K562 (cell line): Measurements from ENCODE around the gene MAD1L1. TPM values are rescaled to one million over a fixed set of nuclear protein-coding genes. Genes with fewer than 3 reads are reported as not detected.

ENCODE experiments used
- FOXP1 ChIP-seq: sonication (generic); formaldehyde crosslinking; IDR thresholded peaks from 2 replicates; pipeline ENCODE4 v1.8.0; 2022; ENCODE audit warnings: mild to moderate bottlenecking, missing genetic modification reagents
- NFYB ChIP-seq: IDR thresholded peaks from 2 replicates; pipeline ENCODE4 v1.6.1; 2011; ENCODE audit warnings: mild to moderate bottlenecking, moderate library complexity; ENCODE audit not compliant: insufficient read length; ENCODE audit errors: extremely low read depth
- PCBP2 ChIP-seq: fragments of 200-400 bp; formaldehyde crosslinking; IDR thresholded peaks from 2 replicates; pipeline ENCODE4 v1.6.1; 2018; ENCODE audit warnings: low read length, low read depth, mild to moderate bottlenecking, moderate library complexity; ENCODE audit not compliant: poor library complexity, severe bottlenecking
- ZNF551 ChIP-seq: fragments of 250-450 bp; sonication (Bioruptor Pico); IDR thresholded peaks from 2 replicates; pipeline ENCODE4 v1.5.0; 2021; ENCODE audit warnings: mild to moderate bottlenecking, moderate library complexity
- ZNF57 ChIP-seq: fragments of 450-650 bp; formaldehyde crosslinking; IDR thresholded peaks from 2 replicates; pipeline ENCODE4 v1.4.0; 2020; ENCODE audit warnings: mild to moderate bottlenecking, moderate library complexity
- ZNF584 ChIP-seq: fragments of 200-800 bp; sonication (Bioruptor generic); IDR thresholded peaks from 2 replicates; pipeline ENCODE4 v1.6.1; 2016; ENCODE audit warnings: low read depth, mild to moderate bottlenecking, missing genetic modification characterization, missing compliant biosample characterization
- ZNF589 ChIP-seq: fragments of 200-800 bp; sonication (Bioruptor generic); IDR thresholded peaks from 2 replicates; pipeline ENCODE4 v1.6.1; 2016; ENCODE audit warnings: low read depth, missing genetic modification characterization, missing compliant biosample characterization
- polyA plus RNA-seq, 8 experiments: library from polyadenylated mRNA; depleted of rRNA in 4 of 8; stranded (reverse) in 5 of 8; unstranded in 3 of 8; fragments of >200 nt; fragmentation: Nextera tagmentation in 2 of 8; fragmentation: Illumina TruSeq in 1 of 8; extraction: Ambion mirVana in 2 of 8; extraction: Trizol in 1 of 8; gene quantifications; 2 replicates each; pipeline versions ENCODE4 v1.2.1 to v1.2.3, GENCODE V29; 2011 to 2014; ENCODE audit warnings: inconsistent platforms in 1 of 8, missing spikeins in 1 of 8
- total RNA-seq, 7 experiments: library from RNA; depleted of rRNA in 6 of 7; stranded (reverse); fragments of >200 nt in 6 of 7; fragmentation: Illumina TruSeq in 2 of 7; extraction: Trizol in 2 of 7; gene quantifications; 2 replicates each; pipeline versions ENCODE4 v1.2.1 to v1.2.3, GENCODE V29; 2011 to 2021; ENCODE audit warnings: low replicate concordance in 1 of 7
- TF ChIP-seq, protein P1 (sequence below), 2 experiments: fragments of 450-650 bp; formaldehyde crosslinking in 1 of 2; IDR thresholded peaks; 2 replicates each; pipeline versions ENCODE4 v1.4.0 to v1.6.1; 2014 to 2020; ENCODE audit warnings: mild to moderate bottlenecking in 2 of 2, borderline replicate concordance in 1 of 2, low read depth in 1 of 2
- TF ChIP-seq, protein P2 (sequence below), 2 experiments: fragments of 150-350 bp in 1 of 2; IDR thresholded peaks; 2 replicates each; pipeline ENCODE4 v1.6.1; 2012 to 2016; ENCODE audit warnings: low read depth in 2 of 2, low read length in 2 of 2, mild to moderate bottlenecking in 1 of 2, moderate library complexity in 1 of 2
- TF ChIP-seq, protein P3 (sequence below): fragments of 450-650 bp; IDR thresholded peaks from 2 replicates; pipeline ENCODE4 v1.6.1; 2017; ENCODE audit warnings: mild to moderate bottlenecking, moderate library complexity
- TF ChIP-seq, protein P4 (sequence below): fragments of 200-800 bp; sonication (Bioruptor generic); IDR thresholded peaks from 2 replicates; pipeline ENCODE4 v1.6.1; 2017; ENCODE audit warnings: missing genetic modification characterization, missing compliant biosample characterization

MAD1L1 gene
- total and polyA plus RNA-seq, 9 of the 15 experiments (the other 6 are each of a cell fraction or from before 2014, with no cell fraction given) = 1.7 to 89.7 (median 18.0) TPM

DNA sequence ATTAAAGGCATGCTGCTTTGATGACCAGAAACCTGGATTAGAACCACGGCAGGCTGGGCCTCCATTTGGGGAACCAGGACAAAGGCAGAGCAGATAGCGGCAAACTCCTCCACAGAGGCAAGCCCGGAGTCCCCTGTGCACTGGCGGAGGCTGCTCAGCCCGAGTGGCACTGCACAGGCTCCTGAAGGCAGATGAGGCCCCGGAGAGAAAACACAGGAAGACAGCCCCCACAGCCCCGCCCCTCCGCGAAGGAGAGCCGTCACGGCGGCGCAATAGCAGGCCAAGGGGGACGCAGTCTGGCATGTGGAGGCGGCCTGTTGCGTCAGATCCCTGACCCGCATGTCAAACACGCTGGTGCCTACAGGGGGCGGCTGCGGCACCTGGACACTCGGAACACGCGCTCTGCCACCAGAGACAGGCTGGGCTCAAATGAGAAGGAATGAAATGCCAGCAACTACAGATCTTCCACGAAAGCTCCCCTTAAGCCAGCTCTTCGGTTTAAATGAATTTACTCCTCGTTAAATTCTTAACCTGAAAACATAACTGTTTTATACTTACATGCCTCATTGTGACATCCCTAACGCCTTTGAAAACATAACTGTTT lies 128.5 kb downstream of the MAD1L1 start (continued):
- TF ChIP-seq, protein P1, sequence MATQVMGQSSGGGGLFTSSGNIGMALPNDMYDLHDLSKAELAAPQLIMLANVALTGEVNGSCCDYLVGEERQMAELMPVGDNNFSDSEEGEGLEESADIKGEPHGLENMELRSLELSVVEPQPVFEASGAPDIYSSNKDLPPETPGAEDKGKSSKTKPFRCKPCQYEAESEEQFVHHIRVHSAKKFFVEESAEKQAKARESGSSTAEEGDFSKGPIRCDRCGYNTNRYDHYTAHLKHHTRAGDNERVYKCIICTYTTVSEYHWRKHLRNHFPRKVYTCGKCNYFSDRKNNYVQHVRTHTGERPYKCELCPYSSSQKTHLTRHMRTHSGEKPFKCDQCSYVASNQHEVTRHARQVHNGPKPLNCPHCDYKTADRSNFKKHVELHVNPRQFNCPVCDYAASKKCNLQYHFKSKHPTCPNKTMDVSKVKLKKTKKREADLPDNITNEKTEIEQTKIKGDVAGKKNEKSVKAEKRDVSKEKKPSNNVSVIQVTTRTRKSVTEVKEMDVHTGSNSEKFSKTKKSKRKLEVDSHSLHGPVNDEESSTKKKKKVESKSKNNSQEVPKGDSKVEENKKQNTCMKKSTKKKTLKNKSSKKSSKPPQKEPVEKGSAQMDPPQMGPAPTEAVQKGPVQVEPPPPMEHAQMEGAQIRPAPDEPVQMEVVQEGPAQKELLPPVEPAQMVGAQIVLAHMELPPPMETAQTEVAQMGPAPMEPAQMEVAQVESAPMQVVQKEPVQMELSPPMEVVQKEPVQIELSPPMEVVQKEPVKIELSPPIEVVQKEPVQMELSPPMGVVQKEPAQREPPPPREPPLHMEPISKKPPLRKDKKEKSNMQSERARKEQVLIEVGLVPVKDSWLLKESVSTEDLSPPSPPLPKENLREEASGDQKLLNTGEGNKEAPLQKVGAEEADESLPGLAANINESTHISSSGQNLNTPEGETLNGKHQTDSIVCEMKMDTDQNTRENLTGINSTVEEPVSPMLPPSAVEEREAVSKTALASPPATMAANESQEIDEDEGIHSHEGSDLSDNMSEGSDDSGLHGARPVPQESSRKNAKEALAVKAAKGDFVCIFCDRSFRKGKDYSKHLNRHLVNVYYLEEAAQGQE (IDR thresholded peaks at IDR 0.05; ENCODE audit: borderline replicate concordance) = peak; percentile 69
- TF ChIP-seq, protein P1 (CRISPR knock-in tag; IDR thresholded peaks at IDR 0.05; ENCODE audit: low read depth) = peak; percentile 68; the same call in 1 of the 2 replicates
- TF ChIP-seq, protein P2, sequence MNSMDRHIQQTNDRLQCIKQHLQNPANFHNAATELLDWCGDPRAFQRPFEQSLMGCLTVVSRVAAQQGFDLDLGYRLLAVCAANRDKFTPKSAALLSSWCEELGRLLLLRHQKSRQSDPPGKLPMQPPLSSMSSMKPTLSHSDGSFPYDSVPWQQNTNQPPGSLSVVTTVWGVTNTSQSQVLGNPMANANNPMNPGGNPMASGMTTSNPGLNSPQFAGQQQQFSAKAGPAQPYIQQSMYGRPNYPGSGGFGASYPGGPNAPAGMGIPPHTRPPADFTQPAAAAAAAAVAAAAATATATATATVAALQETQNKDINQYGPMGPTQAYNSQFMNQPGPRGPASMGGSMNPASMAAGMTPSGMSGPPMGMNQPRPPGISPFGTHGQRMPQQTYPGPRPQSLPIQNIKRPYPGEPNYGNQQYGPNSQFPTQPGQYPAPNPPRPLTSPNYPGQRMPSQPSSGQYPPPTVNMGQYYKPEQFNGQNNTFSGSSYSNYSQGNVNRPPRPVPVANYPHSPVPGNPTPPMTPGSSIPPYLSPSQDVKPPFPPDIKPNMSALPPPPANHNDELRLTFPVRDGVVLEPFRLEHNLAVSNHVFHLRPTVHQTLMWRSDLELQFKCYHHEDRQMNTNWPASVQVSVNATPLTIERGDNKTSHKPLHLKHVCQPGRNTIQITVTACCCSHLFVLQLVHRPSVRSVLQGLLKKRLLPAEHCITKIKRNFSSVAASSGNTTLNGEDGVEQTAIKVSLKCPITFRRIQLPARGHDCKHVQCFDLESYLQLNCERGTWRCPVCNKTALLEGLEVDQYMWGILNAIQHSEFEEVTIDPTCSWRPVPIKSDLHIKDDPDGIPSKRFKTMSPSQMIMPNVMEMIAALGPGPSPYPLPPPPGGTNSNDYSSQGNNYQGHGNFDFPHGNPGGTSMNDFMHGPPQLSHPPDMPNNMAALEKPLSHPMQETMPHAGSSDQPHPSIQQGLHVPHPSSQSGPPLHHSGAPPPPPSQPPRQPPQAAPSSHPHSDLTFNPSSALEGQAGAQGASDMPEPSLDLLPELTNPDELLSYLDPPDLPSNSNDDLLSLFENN (IDR thresholded peaks at IDR 0.05; ENCODE audit: low read depth in 2 of 2, low read length in 2 of 2) = no peak; a peak in 1 of 4 replicates
- TF ChIP-seq ZNF551 (CRISPR knock-in tag) = no peak
- TF ChIP-seq NFYB = no peak
- peak; percentile 61; the same call in 1 of the 2 replicates for TF ChIP-seq ZNF589
- TF ChIP-seq ZNF57 (CRISPR knock-in tag) = no peak
- TF ChIP-seq, protein P3, sequence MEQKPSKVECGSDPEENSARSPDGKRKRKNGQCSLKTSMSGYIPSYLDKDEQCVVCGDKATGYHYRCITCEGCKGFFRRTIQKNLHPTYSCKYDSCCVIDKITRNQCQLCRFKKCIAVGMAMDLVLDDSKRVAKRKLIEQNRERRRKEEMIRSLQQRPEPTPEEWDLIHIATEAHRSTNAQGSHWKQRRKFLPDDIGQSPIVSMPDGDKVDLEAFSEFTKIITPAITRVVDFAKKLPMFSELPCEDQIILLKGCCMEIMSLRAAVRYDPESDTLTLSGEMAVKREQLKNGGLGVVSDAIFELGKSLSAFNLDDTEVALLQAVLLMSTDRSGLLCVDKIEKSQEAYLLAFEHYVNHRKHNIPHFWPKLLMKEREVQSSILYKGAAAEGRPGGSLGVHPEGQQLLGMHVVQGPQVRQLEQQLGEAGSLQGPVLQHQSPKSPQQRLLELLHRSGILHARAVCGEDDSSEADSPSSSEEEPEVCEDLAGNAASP = no peak
- TF ChIP-seq ZNF584 (CRISPR knock-in tag) = no peak
- TF ChIP-seq, protein P4, sequence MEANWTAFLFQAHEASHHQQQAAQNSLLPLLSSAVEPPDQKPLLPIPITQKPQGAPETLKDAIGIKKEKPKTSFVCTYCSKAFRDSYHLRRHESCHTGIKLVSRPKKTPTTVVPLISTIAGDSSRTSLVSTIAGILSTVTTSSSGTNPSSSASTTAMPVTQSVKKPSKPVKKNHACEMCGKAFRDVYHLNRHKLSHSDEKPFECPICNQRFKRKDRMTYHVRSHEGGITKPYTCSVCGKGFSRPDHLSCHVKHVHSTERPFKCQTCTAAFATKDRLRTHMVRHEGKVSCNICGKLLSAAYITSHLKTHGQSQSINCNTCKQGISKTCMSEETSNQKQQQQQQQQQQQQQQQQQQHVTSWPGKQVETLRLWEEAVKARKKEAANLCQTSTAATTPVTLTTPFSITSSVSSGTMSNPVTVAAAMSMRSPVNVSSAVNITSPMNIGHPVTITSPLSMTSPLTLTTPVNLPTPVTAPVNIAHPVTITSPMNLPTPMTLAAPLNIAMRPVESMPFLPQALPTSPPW = peak; percentile 98
- peak; percentile 94 for TF ChIP-seq FOXP1 (CRISPR knock-in tag)
- TF ChIP-seq PCBP2 = no peak
